ENCODE measurements around the gene UBE2R2.
A peak's percentile ranks its signal among the peaks of the same experiment; 100 is the strongest.

GRCh38 chr9:33924978-33925797 is 108.2 kb downstream of the UBE2R2 start:
- peak; percentile 18; the same call in 1 of the 2 replicates for TF ChIP-seq POLR2A (IDR thresholded peaks at IDR 0.05; ENCODE audit: low read depth, low read length)
- no peak for TF ChIP-seq TAF1 (IDR thresholded peaks at IDR 0.05; ENCODE audit: borderline replicate concordance, low read depth, low read length)
- 0 out of 2 replicates have a peak, but pooled peaks have one; percentile 33 for TF ChIP-seq POLR2AphosphoS5 (IDR thresholded peaks at IDR 0.05; ENCODE audit: low read depth, low read length)
